Measurements from ENCODE around the gene KRT72. TPM values are rescaled to one million over a fixed set of nuclear protein-coding genes. Genes with fewer than 3 reads are reported as not detected.

Gene KRT72
- total and polyA plus RNA-seq, 2 of the 13 experiments (the other 11 are each of a cell fraction or from before 2014, with no cell fraction given) = not detected

GRCh38 chr12:52578469-52578868, 22.8 kb downstream of the KRT72 start:
- H3K9ac ChIP-seq (ENCODE audit: insufficient read depth, low read depth, low read length) = no peak overlapping the region
- H4K20me1 ChIP-seq (ENCODE audit: insufficient read depth, low read length) = no peaks in the 10 kb centered on the region
- no peak overlapping the region for H3K27ac ChIP-seq (ENCODE audit: extremely low read length, insufficient read depth, low read length)
- no peaks in the 10 kb centered on the region for H3K79me2 ChIP-seq (ENCODE audit: insufficient read depth, low read length)
- H2AFZ ChIP-seq (ENCODE audit: low read length) = no peak overlapping the region
- no peaks in the 10 kb centered on the region for H3K9me3 ChIP-seq (ENCODE audit: low read length)
- in situ Hi-C loops (cut with HindIII; ENCODE audit: extremely low pct_ligation_motif_present, low pct_unique_long_range_greater_than_20kb) = no loop called here
- FAIRE-seq (no peak), ATAC-seq (no peak), DNase-seq (ENCODE audit: low spot score) (no peak)
- BruUV-seq (replicated peaks) = no TSS peak
- POLR2A ChIA-PET = no interaction called here
- 0% methylated on average over 3 of the region's 3 CpGs for WGBS (ENCODE audit: low lambda C conversion rate)
- CTCF ChIA-PET (ENCODE audit: low intra/inter-chr PET ratio, low total read pairs) = no interaction called here
- H3K4me3 ChIP-seq (replicated peaks in 1 of 3; ENCODE audit: insufficient read depth in 1 of 3, low read depth in 2 of 3, low read length in 3 of 3) = no peak overlapping the region
- no peak overlapping the region for H3K4me2 ChIP-seq (ENCODE audit: low read depth, low read length)
- TF ChIP-seq ZNF224 (CRISPR knock-in tag; IDR thresholded peaks at IDR 0.05) (no peak), HNRNPL (IDR thresholded peaks at IDR 0.05; ENCODE audit: low read depth, low read length) (no peak), EED (CRISPR knock-in tag; IDR thresholded peaks at IDR 0.05) (no peak), ZNF350 (CRISPR knock-in tag; IDR thresholded peaks at IDR 0.05; ENCODE audit: borderline replicate concordance, low read depth) (no peak), ZNF18 (CRISPR knock-in tag; IDR thresholded peaks at IDR 0.05; ENCODE audit: insufficient replicate concordance) (no peak), KDM5B (CRISPR knock-in tag; IDR thresholded peaks at IDR 0.05; ENCODE audit: borderline replicate concordance) (no peak), POGK (CRISPR knock-in tag; conservative IDR thresholded peaks at IDR 0.05) (no peak), ZNF646 (CRISPR knock-in tag; IDR thresholded peaks at IDR 0.05) (no peak), NFIC (IDR thresholded peaks at IDR 0.05; ENCODE audit: low read length) (no peak)
- H3K27me3 ChIP-seq (ENCODE audit: control insufficient read depth in 1 of 2, insufficient read depth in 2 of 2, low read length in 2 of 2) = peaks cover 2 to 59% of the 10 kb centered on the region in 2 experiments; a peak in 2 of 5 replicates
- no peaks in the 10 kb centered on the region for H3K4me1 ChIP-seq (ENCODE audit: insufficient read depth, low read length)
- intact Hi-C loops (cut with micrococcal nuclease; ENCODE audit: unreplicated experiment) = no loop called here
- no peaks in the 10 kb centered on the region for H3K36me3 ChIP-seq (replicated peaks in 1 of 2; ENCODE audit: control insufficient read depth in 1 of 2, insufficient read depth in 2 of 2, low read length in 2 of 2)
